Pancreas (tissue), 10 donors: ENCODE results near the gene DDI2. TPM values are rescaled to one million over a fixed set of nuclear protein-coding genes. Genes with fewer than 3 reads are reported as not detected.

Experiments used
- ATAC-seq, 4 donors: fragments of 200-7000 bp; cut with Tn5 transposase; one replicate each; pipeline versions ENCODE4 v1.8.0 to v1.9.1; 2020; ENCODE audit warnings: mild to moderate bottlenecking in 4 of 4, moderate library complexity in 4 of 4
- DNase-seq, 6 donors: peaks; one replicate each; pipeline ENCODE4 v3.0.0-alpha.2; 2020
- FAIRE-seq: peaks from 2 replicates; lab custom pipeline; 2012; peaks lifted over from hg19 to GRCh38; lab: Jason Lieb, UNC
- H3K27ac ChIP-seq, 4 donors: fragments of 200-600 bp; sonication (generic); 1 replicate in 3 of 4; 2 replicates in 1 of 4; pipeline versions ENCODE4 v1.5.0 to v1.8.0; 2020
- H3K27me3 ChIP-seq, 4 donors: fragments of 200-600 bp; one replicate each; pipeline ENCODE4 v1.8.0; 2021
- H3K36me3 ChIP-seq, 3 donors: fragments of 200-600 bp; sonication (generic) in 1 of 3; one replicate each; pipeline versions ENCODE4 v1.5.0 to v1.8.0; 2020 to 2021
- H3K4me1 ChIP-seq, 3 donors: fragments of 200-600 bp; one replicate each; pipeline ENCODE4 v1.8.0; 2021
- H3K4me3 ChIP-seq, 4 donors: fragments of 200-600 bp; sonication (generic) in 2 of 4; one replicate each; pipeline versions ENCODE4 v1.5.0 to v1.8.0; 2020 to 2021
- H3K9me3 ChIP-seq, 4 donors: fragments of 200-600 bp; one replicate each; pipeline ENCODE4 v1.8.0; 2021
- CTCF ChIP-seq, 4 donors: fragments of 200-600 bp; sonication (generic) in 3 of 4; IDR thresholded peaks; one replicate each; pipeline versions ENCODE4 v1.5.0 to v1.8.0; 2021; ENCODE audit warnings: antibody characterized with exemption in 4 of 4
- WGBS, 2 donors: extraction: QIAGEN DNeasy Blood & Tissue Kit; methylation state at CpG; one replicate each; pipeline ENCODE4 v1.1.7; 2013; 5-methylcytosine and 5-hydroxymethylcytosine counted together
- intact Hi-C, 3 donors: fragments of 100-400 bp; cut with DNase I; formaldehyde crosslinking; loops; one replicate each; pipeline versions ENCODE4 v1.11.1 to v1.14.2; 2022
- polyA plus RNA-seq, 2 donors: library from polyadenylated mRNA; stranded (reverse); fragments of 200-250 nt; gene quantifications; one replicate each; pipeline ENCODE4 v1.2.3, GENCODE V29; 2013
- total RNA-seq, 6 donors: library from RNA; stranded (reverse); fragmentation: NEBNext Ultra II Directional in 4 of 6; extraction: Animal tissue kit (Norgen Biotek cat#: 25700) in 4 of 6; gene quantifications; one replicate each; pipeline versions ENCODE4 v1.2.1 to v1.2.4, GENCODE V29; 2021 to 2023
- donor health status: healthy with polysubstance abuse.
- donor health status: DM: no; HTN: no; CAD: no; lungs with moderate emphysema.
- donor health status: DM: no; HTN: no; CAD: no.
- donor health status: control.
- donor health status: control.
- donor health status: Bipolar disorder and iron deficiency.
- donor health status: DM: yes; HTN: yes; CAD: no.
- donor health status: DM: no; HTN: no; CAD: no.
- donor health status: DM: no; HTN: no; CAD: no.
- donor health status: DM: yes; HTN: yes; CAD: no.

DDI2 gene
- total and polyA plus RNA-seq, 8 donors, result 4.7 to 17.8 (median 15.3) TPM

- no peak overlapping the region for H3K27ac ChIP-seq
- H3K4me1 ChIP-seq, result no peaks in the 10 kb centered on the region
- no peak for FAIRE-seq
- no peaks in the 10 kb centered on the region for H3K27me3 ChIP-seq
- intact Hi-C loops, result no loop called here
- H3K36me3 ChIP-seq, result no peaks in the 10 kb centered on the region
- 91 to 97% methylated on average over 11 of the region's 11 CpGs for WGBS, 2 donors
- no peak for DNase-seq
- H3K9me3 ChIP-seq, result no peaks in the 10 kb centered on the region
- ATAC-seq, result no peak
- TF ChIP-seq CTCF (IDR thresholded peaks at IDR 0.05), result no peak
- no peak overlapping the region for H3K4me3 ChIP-seq
Observed at GRCh38 chr1:15680131-15680530, 62.9 kb downstream of the DDI2 start.

- ATAC-seq (peak in 2 of 4 donors; percentile 13 to 42), FAIRE-seq (no peak), DNase-seq (no peak)
- intact Hi-C loops, result no loop called here
- Histone ChIP-seq H3K36me3 (no peaks in the 10 kb centered on the region), H3K9me3 (no peaks in the 10 kb centered on the region), H3K4me3 (no peak overlapping the region), H3K27ac (peak overlapping the region in 1 of 4 donors; percentile 44), H3K4me1 (peaks cover 0 to 6% (median 5%) of the 10 kb centered on the region in 3 donors), H3K27me3 (no peaks in the 10 kb centered on the region)
- 79 to 88% methylated on average over 7 of the region's 7 CpGs for WGBS, 2 donors
- TF ChIP-seq CTCF (IDR thresholded peaks at IDR 0.05), result no peak
Observed at GRCh38 chr1:15680561-15681348, 63.5 kb downstream of the DDI2 start.

GRCh38 chr1:15681349-15682292 lies 64.4 kb downstream of the DDI2 start:
- no peak for ATAC-seq
- peaks cover 0 to 12% (median 9%) of the 10 kb centered on the region in 3 donors for H3K4me1 ChIP-seq

GRCh38 chr1:15682936-15683341 lies 65.7 kb downstream of the DDI2 start:
- Histone ChIP-seq H3K36me3 (no peaks in the 10 kb centered on the region), H3K27me3 (no peaks in the 10 kb centered on the region), H3K9me3 (no peaks in the 10 kb centered on the region), H3K4me3 (no peak overlapping the region), H3K4me1 (peaks cover 0 to 16% (median 9%) of the 10 kb centered on the region in 3 donors), H3K27ac (no peak overlapping the region)
- FAIRE-seq (no peak), DNase-seq (peak in 1 of 6 donors; percentile 62), ATAC-seq (no peak)
- TF ChIP-seq CTCF (IDR thresholded peaks at IDR 0.05), result no peak
- WGBS, 2 donors, result 92 to 96% methylated on average over 3 to 4 of the region's 4 CpGs
- intact Hi-C loops, result no loop called here

More at GRCh38 chr1:15681349-15682292, 64.4 kb downstream of the DDI2 start:
- DNase-seq, result no peak
- no peak for FAIRE-seq
- no peaks in the 10 kb centered on the region for H3K27me3 ChIP-seq
- 84% methylated on average over 12 of the region's 12 CpGs for WGBS, 2 donors
- no peak overlapping the region for H3K4me3 ChIP-seq
- no peaks in the 10 kb centered on the region for H3K36me3 ChIP-seq
- no peak for TF ChIP-seq CTCF (IDR thresholded peaks at IDR 0.05)
- H3K9me3 ChIP-seq, result no peaks in the 10 kb centered on the region
- H3K27ac ChIP-seq, result peak overlapping the region in 1 of 4 donors; percentile 44
- intact Hi-C loops, result no loop called here
